GM12801 (cell line): ENCODE measurements around the gene UMOD.

Source experiments
- TF ChIP-seq, protein P1 (sequence below): IDR thresholded peaks from one replicate; pipeline ENCODE4 v1.5.1; 2011; ENCODE audit warnings: control low read depth; ENCODE audit not compliant: insufficient read length; ENCODE audit errors: extremely low read depth

UMOD gene

DNA sequence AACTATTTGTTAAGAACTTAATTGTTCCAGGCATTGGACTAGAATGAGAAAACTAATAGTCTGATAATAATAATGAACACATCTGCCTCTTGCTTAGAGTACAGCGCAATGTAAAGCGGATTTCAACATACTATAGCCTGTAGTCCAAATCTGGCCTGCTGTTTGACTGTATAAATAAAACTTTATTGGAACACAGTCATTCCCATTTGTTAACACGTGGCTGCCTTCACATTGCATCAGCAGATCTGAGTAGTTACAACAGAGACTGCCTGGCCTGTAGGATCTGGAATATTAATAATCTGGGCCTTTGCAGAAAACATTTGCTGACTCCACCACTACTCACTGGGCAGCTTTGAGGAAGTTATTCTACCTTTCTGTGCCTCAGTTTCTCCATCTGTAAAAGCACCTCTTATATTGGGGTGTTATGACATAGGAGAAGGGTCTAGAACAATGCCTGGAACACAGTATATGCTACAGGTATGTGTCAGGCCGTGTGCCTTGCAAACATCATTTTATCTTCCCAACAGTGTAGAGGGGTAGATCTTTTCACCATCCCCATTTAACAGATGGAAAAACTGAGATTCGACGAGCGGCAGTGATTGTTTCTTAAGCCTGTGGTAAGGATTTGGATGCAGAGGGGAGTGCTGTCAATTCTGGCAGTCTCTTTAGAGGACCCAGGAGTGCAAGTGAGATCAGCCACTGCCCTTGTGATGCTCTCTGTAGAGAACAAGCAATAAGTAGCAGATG is 29.9 kb upstream of the UMOD start:
- TF ChIP-seq, protein P1, sequence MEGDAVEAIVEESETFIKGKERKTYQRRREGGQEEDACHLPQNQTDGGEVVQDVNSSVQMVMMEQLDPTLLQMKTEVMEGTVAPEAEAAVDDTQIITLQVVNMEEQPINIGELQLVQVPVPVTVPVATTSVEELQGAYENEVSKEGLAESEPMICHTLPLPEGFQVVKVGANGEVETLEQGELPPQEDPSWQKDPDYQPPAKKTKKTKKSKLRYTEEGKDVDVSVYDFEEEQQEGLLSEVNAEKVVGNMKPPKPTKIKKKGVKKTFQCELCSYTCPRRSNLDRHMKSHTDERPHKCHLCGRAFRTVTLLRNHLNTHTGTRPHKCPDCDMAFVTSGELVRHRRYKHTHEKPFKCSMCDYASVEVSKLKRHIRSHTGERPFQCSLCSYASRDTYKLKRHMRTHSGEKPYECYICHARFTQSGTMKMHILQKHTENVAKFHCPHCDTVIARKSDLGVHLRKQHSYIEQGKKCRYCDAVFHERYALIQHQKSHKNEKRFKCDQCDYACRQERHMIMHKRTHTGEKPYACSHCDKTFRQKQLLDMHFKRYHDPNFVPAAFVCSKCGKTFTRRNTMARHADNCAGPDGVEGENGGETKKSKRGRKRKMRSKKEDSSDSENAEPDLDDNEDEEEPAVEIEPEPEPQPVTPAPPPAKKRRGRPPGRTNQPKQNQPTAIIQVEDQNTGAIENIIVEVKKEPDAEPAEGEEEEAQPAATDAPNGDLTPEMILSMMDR, result no peak

- TF ChIP-seq, protein P1, result no peak
Observed at GRCh38 chr16:20380782-20381181, 28.3 kb upstream of the UMOD start.

DNA sequence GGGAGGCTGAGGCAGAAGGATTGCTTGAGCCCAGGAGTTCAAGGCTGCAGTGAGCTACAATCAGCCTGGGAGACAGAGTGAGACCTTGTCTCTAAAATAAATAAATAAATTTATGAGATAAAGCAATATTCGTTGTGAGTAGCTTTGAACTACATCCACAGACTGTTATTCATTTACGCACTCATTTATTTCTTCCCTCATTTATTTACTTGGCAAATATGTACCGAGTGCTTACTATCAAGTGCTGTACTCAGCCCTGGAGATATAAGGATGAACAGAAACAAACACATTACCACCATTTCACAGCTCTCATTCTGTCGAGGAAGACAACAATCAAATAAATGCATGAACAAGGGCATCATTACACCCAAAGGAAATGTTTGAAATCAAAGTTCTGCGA is 24.7 kb upstream of the UMOD start:
- TF ChIP-seq, protein P1, result no peak

DNA sequence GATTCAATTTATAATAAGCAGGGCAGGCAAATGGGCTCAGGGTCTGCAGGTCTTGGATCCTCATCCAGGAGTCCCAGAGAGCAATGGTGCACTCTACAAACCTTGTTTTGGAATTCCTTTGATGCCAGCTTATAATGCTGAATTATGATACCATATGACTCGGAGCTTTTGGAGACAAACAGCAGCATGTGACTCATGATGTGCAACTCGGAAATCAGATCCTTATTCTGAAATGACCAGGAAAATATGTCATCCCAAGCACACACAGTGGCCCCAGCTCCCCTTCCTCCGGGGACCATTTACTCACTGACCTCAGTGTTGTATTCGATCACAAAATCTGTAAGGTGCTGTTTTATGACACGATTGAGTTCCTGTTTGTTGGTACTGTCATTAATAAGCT is 20.2 kb upstream of the UMOD start:
- TF ChIP-seq, protein P1, result no peak

DNA sequence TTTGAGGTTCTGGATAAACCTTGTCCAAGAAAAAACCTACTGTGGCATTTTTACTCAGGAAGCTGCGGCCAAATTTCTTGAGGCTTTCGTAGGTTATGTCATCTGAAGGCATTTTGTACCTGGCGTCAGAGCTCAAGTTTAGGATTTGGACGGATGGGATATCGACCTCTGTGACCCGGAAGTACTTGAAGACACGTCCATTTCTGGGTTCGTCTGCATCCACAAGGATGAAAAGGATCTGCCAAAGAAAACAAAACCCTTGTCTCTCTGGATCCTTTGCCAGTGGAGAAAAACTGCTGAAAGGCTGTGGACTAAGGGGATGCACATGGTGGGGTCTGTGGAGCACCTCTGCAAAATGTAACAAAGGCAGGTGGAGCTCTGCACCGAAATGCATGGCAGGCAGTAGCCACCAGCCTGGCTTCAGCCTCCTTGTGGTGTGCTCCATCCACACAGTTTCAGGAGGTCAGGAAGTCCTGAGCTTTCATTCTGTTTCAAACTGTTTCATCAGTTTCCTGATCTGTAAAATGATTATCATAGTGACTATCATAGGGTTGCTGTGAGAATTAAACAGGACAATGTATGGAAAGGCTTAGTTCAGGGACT is 17.0 kb upstream of the UMOD start:
- TF ChIP-seq, protein P1, result no peak

GRCh38 chr16:20364051-20364450 is 11.5 kb upstream of the UMOD start:
- TF ChIP-seq, protein P1, result no peak

GRCh38 chr16:20363191-20363590 is 10.7 kb upstream of the UMOD start:
- TF ChIP-seq, protein P1, result no peak
